ENCODE measurements around the gene PRDX6. TPM values are rescaled to one million over a fixed set of nuclear protein-coding genes. Genes with fewer than 3 reads are reported as not detected.
"Not testable (repeated sequence)": the region's sequence is repeated elsewhere in the genome, so short reads cannot be mapped to it uniquely, and the experiment has no call there.

The PRDX6 gene
- total and polyA plus RNA-seq, 12 donors, result 215 to 698 (median 360) TPM

- Histone ChIP-seq H3K4me3 (no peak overlapping the region), H3K4me1 (no peaks in the 10 kb centered on the region), H3K27me3 (no peaks in the 10 kb centered on the region), H3K36me3 (peaks cover 0 to 80% (median 56%) of the 10 kb centered on the region in 9 donors), H3K27ac (no peak overlapping the region), H3K9me3 (no peaks in the 10 kb centered on the region)
- TF ChIP-seq, protein P1, sequence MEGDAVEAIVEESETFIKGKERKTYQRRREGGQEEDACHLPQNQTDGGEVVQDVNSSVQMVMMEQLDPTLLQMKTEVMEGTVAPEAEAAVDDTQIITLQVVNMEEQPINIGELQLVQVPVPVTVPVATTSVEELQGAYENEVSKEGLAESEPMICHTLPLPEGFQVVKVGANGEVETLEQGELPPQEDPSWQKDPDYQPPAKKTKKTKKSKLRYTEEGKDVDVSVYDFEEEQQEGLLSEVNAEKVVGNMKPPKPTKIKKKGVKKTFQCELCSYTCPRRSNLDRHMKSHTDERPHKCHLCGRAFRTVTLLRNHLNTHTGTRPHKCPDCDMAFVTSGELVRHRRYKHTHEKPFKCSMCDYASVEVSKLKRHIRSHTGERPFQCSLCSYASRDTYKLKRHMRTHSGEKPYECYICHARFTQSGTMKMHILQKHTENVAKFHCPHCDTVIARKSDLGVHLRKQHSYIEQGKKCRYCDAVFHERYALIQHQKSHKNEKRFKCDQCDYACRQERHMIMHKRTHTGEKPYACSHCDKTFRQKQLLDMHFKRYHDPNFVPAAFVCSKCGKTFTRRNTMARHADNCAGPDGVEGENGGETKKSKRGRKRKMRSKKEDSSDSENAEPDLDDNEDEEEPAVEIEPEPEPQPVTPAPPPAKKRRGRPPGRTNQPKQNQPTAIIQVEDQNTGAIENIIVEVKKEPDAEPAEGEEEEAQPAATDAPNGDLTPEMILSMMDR (IDR thresholded peaks at IDR 0.05), result no peak
- no peak for DNase-seq
- peak in 3 of 8 donors; percentile 35 to 56 (median 41) for ATAC-seq
- intact Hi-C loops (cut with DNase I), result no loop called here
- 90 to 93% methylated on average over 5 of the region's 5 CpGs for WGBS, 2 donors
Measured at GRCh38 chr1:173489149-173489600, 12.0 kb downstream of the PRDX6 start.

- DNase-seq (no peak), ATAC-seq (no peak)
- peaks cover 0 to 73% (median 49%) of the 10 kb centered on the region in 9 donors for H3K36me3 ChIP-seq
- 94 to 97% methylated on average over 3 of the region's 3 CpGs for WGBS, 2 donors
- intact Hi-C loops (cut with DNase I), result no loop called here
- H3K27ac ChIP-seq, result no peak overlapping the region
- H3K27me3 ChIP-seq, result no peaks in the 10 kb centered on the region
- no peaks in the 10 kb centered on the region for H3K9me3 ChIP-seq
- no peak overlapping the region for H3K4me3 ChIP-seq
- no peaks in the 10 kb centered on the region for H3K4me1 ChIP-seq
- TF ChIP-seq, protein P1 (IDR thresholded peaks at IDR 0.05), result no peak
Measured at GRCh38 chr1:173489929-173490328, 12.8 kb downstream of the PRDX6 start.

GRCh38 chr1:173491508-173491907 lies 14.4 kb downstream of the PRDX6 start:
- TF ChIP-seq, protein P1 (IDR thresholded peaks at IDR 0.05), result no peak
- Histone ChIP-seq H3K9me3 (no peaks in the 10 kb centered on the region), H3K27ac (no peak overlapping the region), H3K27me3 (no peaks in the 10 kb centered on the region), H3K36me3 (peaks cover 0 to 57% (median 35%) of the 10 kb centered on the region in 9 donors), H3K4me1 (no peaks in the 10 kb centered on the region), H3K4me3 (no peak overlapping the region)
- intact Hi-C loops (cut with DNase I), result no loop called here
- no peak for DNase-seq
- ATAC-seq, result no peak
- 94 to 95% methylated on average over 2 of the region's 2 CpGs for WGBS, 2 donors

GRCh38 chr1:173493125-173493524 lies 16.0 kb downstream of the PRDX6 start:
- DNase-seq; H3K4me1 ChIP-seq; H3K27me3 ChIP-seq; H3K4me3 ChIP-seq; H3K9me3 ChIP-seq; H3K27ac ChIP-seq; intact Hi-C loops (cut with DNase I); ATAC-seq: not testable (repeated sequence)
- 97% methylated on average over 8 of the region's 8 CpGs for WGBS, 2 donors
- H3K36me3 ChIP-seq, result peaks cover 0 to 41% (median 19%) of the 10 kb centered on the region in 9 donors

- H3K9me3 ChIP-seq, result no peaks in the 10 kb centered on the region
- 73 to 94% methylated on average over 8 of the region's 8 CpGs for WGBS, 2 donors
- H3K36me3 ChIP-seq, result peaks cover 0 to 15% (median 0%) of the 10 kb centered on the region in 9 donors
- ATAC-seq (no peak), DNase-seq (no peak)
- no peaks in the 10 kb centered on the region for H3K27me3 ChIP-seq
- no peaks in the 10 kb centered on the region for H3K4me1 ChIP-seq
- TF ChIP-seq, protein P1 (IDR thresholded peaks at IDR 0.05), result no peak
- intact Hi-C loops (cut with DNase I), result no loop called here
- no peak overlapping the region for H3K4me3 ChIP-seq
- H3K27ac ChIP-seq, result no peak overlapping the region
Measured at GRCh38 chr1:173495609-173496267, 18.6 kb downstream of the PRDX6 start.
